MM.1S (cell line): Measurements from ENCODE around the gene PTPRN2.

Experiments used
- CTCF ChIP-seq: fragments of 300-600 bp; sonication (generic); IDR thresholded peaks from 2 replicates; pipeline ENCODE4 v1.5.1; 2016; ENCODE audit warnings: antibody characterized with exemption, low read length, mixed read lengths
- EZH2 ChIP-seq: fragments of 300-600 bp; sonication (generic); optimal IDR thresholded peaks from 2 replicates; pipeline ENCODE3; 2017; ENCODE audit warnings: low read depth, mild to moderate bottlenecking, antibody characterized with exemption, low read length, mixed read lengths
- EZH2phosphoT487 ChIP-seq: fragments of 300-600 bp; sonication (generic); IDR thresholded peaks from 2 replicates; pipeline ENCODE4 v1.6.1; 2018; ENCODE audit warnings: antibody characterized with exemption, low read length

GRCh38 chr7:157889480-157889879, 698.1 kb downstream of the PTPRN2 start:
- TF ChIP-seq CTCF = no peak
- TF ChIP-seq EZH2phosphoT487 = no peak
- no peak for TF ChIP-seq EZH2
